ENCODE measurements around the gene PRDM8. TPM values are rescaled to one million over a fixed set of nuclear protein-coding genes. Genes with fewer than 3 reads are reported as not detected.
"Not testable (repeated sequence)": the region's sequence is repeated elsewhere in the genome, so short reads cannot be mapped to it uniquely, and the experiment has no call there.

Gene PRDM8
- total RNA-seq, 1 donor from 2014 or later, result 15.0 TPM

DNA sequence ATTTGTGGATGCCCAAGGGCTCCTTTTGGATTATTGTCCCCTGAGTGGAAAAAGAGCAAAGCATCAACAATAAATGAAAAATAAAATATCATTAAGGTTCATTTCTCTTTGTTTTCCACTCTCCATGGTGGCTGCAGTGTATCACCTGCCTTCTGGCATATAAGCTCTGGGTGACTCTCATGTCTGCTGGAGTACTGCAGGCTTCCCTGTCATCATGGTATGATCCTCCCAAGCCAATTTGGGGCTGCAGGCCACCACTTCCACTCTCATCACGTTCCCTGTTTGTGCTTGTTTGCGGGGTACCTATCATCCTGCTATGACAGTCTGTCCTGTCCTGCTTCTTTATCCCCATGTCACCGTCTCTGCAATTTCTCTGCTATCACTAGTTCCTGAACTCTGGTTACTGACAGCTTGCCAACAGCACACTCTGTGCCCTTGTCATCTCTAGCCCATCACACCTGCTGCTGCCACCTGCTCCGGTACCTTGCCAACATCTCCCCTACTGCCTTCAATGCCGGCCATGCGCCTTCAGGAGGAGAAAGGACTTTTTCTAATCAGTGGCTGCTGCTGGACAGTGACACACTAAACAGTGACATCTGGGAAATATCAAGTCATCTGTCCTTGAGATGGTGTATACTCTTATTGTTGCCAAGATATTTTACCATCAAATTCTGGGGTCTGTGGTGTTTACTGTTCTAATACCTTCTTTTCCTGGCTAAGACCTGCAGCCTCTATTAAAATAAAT lies 46.1 kb downstream of the PRDM8 start:
- no peak overlapping the region for H3K27ac ChIP-seq
- TF ChIP-seq, protein P1, sequence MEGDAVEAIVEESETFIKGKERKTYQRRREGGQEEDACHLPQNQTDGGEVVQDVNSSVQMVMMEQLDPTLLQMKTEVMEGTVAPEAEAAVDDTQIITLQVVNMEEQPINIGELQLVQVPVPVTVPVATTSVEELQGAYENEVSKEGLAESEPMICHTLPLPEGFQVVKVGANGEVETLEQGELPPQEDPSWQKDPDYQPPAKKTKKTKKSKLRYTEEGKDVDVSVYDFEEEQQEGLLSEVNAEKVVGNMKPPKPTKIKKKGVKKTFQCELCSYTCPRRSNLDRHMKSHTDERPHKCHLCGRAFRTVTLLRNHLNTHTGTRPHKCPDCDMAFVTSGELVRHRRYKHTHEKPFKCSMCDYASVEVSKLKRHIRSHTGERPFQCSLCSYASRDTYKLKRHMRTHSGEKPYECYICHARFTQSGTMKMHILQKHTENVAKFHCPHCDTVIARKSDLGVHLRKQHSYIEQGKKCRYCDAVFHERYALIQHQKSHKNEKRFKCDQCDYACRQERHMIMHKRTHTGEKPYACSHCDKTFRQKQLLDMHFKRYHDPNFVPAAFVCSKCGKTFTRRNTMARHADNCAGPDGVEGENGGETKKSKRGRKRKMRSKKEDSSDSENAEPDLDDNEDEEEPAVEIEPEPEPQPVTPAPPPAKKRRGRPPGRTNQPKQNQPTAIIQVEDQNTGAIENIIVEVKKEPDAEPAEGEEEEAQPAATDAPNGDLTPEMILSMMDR (IDR thresholded peaks at IDR 0.05), result no peak
- no peak for DNase-seq (ENCODE audit: extremely low spot score in 2 of 2)
- H3K36me3 ChIP-seq, result no peaks in the 10 kb centered on the region
- intact Hi-C loops (cut with DNase I), result no loop called here
- H3K27me3 ChIP-seq, result no peaks in the 10 kb centered on the region
- H3K4me3 ChIP-seq, result no peak overlapping the region
- no peaks in the 10 kb centered on the region for H3K4me1 ChIP-seq
- no peaks in the 10 kb centered on the region for H3K9me3 ChIP-seq

DNA sequence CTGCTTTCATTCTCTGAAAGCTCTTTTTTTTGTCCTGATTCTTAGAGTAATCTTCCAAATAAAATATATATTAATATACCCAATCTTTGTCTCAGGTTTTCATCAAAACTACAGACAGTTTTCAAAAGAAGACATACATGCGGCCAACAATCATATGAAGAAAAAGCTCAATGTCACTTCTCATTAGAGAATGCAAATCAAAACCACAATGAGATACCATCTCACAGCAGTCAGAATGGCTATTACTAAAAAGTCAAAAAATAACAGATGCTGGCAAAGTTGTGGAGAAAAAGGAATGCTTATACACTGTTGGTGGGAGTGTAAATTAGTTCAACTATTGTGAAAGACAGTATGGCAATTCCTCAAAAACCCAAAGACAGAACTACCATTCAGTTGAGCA lies 50.2 kb downstream of the PRDM8 start:
- intact Hi-C loops (cut with DNase I), result not testable (repeated sequence)

DNA sequence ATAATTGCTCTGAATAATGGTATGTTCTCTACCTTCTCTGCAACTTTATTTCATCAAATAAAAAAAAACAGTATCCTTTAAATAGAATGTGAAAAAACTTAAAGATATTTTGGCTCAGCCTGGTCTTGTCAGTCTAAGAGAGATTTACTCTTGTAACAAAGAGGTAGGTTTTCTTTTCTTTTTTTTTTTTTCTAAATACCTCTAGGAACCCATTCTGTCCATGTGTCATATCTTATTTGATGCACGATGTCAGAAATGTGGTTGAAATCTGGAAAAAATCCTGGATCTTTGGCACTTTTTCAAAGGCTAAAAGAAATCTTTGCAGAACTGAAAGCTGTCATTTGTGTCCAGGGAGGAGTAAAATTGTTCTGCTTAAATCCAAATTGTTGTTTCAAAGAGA lies 51.8 kb downstream of the PRDM8 start:
- intact Hi-C loops (cut with DNase I), result no loop called here
- Histone ChIP-seq H3K36me3 (no peaks in the 10 kb centered on the region), H3K27ac (no peak overlapping the region), H3K27me3 (no peaks in the 10 kb centered on the region), H3K4me1 (no peaks in the 10 kb centered on the region), H3K4me3 (no peak overlapping the region), H3K9me3 (no peaks in the 10 kb centered on the region)
- no peak for TF ChIP-seq POLR2A (IDR thresholded peaks at IDR 0.05)
- TF ChIP-seq, protein P1 (IDR thresholded peaks at IDR 0.05), result no peak
- TF ChIP-seq POLR2AphosphoS5 (IDR thresholded peaks at IDR 0.05; ENCODE audit: insufficient read depth in 1 of 2, low read depth in 1 of 2), result no peak
- no peak for DNase-seq (ENCODE audit: extremely low spot score in 2 of 2)

More for the DNA sequence above, 50.2 kb downstream of the PRDM8 start:
- not testable (repeated sequence) for H3K27me3 ChIP-seq; DNase-seq (ENCODE audit: extremely low spot score in 2 of 2); H3K9me3 ChIP-seq; H3K4me3 ChIP-seq; H3K36me3 ChIP-seq; H3K27ac ChIP-seq; H3K4me1 ChIP-seq

DNA sequence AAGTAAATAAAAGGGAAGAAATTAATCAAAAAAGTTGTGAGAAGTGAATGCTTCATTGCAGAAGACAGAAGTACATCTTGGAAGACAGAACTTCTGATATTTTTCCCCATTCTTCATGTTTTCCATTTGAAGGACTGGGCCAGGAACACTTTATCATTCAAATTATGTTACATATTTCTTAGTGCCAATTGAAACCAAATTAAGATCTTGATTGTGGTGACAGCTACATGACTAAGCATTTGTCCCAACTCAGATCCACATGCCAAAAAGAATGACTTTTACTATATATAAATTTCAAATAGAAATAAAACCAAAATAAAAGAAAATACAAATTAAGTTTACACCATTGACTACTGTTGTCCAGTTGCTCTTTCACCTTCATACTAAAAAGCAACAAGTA lies 55.1 kb downstream of the PRDM8 start:
- no peak for DNase-seq (ENCODE audit: extremely low spot score in 2 of 2)
- no peak for TF ChIP-seq POLR2AphosphoS5 (IDR thresholded peaks at IDR 0.05; ENCODE audit: insufficient read depth in 1 of 2, low read depth in 1 of 2)
- TF ChIP-seq, protein P1 (IDR thresholded peaks at IDR 0.05), result no peak
- TF ChIP-seq POLR2A (IDR thresholded peaks at IDR 0.05), result no peak
- Histone ChIP-seq H3K27me3 (no peaks in the 10 kb centered on the region), H3K4me1 (no peaks in the 10 kb centered on the region), H3K9me3 (no peaks in the 10 kb centered on the region), H3K27ac (no peak overlapping the region), H3K36me3 (no peaks in the 10 kb centered on the region), H3K4me3 (no peak overlapping the region)
- intact Hi-C loops (cut with DNase I), result no loop called here

DNA sequence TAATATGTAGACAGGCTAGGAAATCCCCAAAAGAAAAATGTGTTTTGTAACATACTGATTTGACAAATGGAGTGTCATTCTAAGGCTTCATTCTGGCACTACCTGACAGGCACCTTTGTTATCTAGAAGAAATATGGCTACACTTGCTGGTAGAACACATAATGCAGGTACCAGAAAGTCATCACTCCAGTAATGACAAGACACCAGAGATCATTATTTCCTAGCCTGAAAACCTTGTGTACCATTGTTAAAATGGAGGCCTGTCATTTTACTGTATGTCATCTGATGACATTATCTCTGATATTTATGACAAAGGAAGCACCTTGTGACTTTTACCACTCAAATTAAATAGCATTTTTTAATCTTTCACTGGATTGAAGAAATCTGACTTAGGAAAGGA lies 55.6 kb downstream of the PRDM8 start:
- intact Hi-C loops (cut with DNase I), result no loop called here
- Histone ChIP-seq H3K9me3 (no peaks in the 10 kb centered on the region), H3K27ac (no peak overlapping the region), H3K4me1 (no peaks in the 10 kb centered on the region), H3K4me3 (no peak overlapping the region), H3K36me3 (no peaks in the 10 kb centered on the region), H3K27me3 (no peaks in the 10 kb centered on the region)
- no peak for DNase-seq (ENCODE audit: extremely low spot score in 2 of 2)
- no peak for TF ChIP-seq POLR2A (IDR thresholded peaks at IDR 0.05)
- TF ChIP-seq POLR2AphosphoS5 (IDR thresholded peaks at IDR 0.05; ENCODE audit: insufficient read depth in 1 of 2, low read depth in 1 of 2), result no peak
- TF ChIP-seq, protein P1 (IDR thresholded peaks at IDR 0.05), result no peak
